HG03521 (cell line): ENCODE measurements around the gene GOLGA6C.
"Not testable (repeated sequence)": the region's sequence is repeated elsewhere in the genome, so short reads cannot be mapped to it uniquely, and the experiment has no call there.

Source experiments
- ATAC-seq: cut with Tn5 transposase; IDR thresholded peaks from one replicate; pipeline ENCODE4 v1.9.1; 2021; ENCODE audit warnings: mild to moderate bottlenecking, moderate library complexity; ENCODE audit not compliant: unreplicated experiment

Gene GOLGA6C

GRCh38 chr15:75227663-75228280 is 30.4 kb upstream of the GOLGA6C start:
- no peak for ATAC-seq

- no peak for ATAC-seq
Measured at GRCh38 chr15:75228787-75229186, 29.3 kb upstream of the GOLGA6C start.

- no peak for ATAC-seq
Measured at GRCh38 chr15:75229191-75230015, 28.7 kb upstream of the GOLGA6C start.

GRCh38 chr15:75230016-75230343 is 28.2 kb upstream of the GOLGA6C start:
- ATAC-seq = no peak

- no peak for ATAC-seq
Measured at GRCh38 chr15:75230551-75231371, 27.4 kb upstream of the GOLGA6C start.

- no peak for ATAC-seq
Measured at GRCh38 chr15:75231836-75232235, 26.3 kb upstream of the GOLGA6C start.

GRCh38 chr15:75232252-75232813 is 25.8 kb upstream of the GOLGA6C start:
- ATAC-seq = no peak

GRCh38 chr15:75232826-75233503 is 25.2 kb upstream of the GOLGA6C start:
- ATAC-seq = no peak

- ATAC-seq = no peak
Measured at GRCh38 chr15:75233504-75234190, 24.5 kb upstream of the GOLGA6C start.

- ATAC-seq = no peak
Measured at GRCh38 chr15:75234191-75234810, 23.8 kb upstream of the GOLGA6C start.

- no peak for ATAC-seq
Measured at GRCh38 chr15:75235051-75235673, 23.0 kb upstream of the GOLGA6C start.

- ATAC-seq = no peak
Measured at GRCh38 chr15:75235760-75236729, 22.1 kb upstream of the GOLGA6C start.

- no peak for ATAC-seq
Measured at GRCh38 chr15:75237316-75237982, 20.7 kb upstream of the GOLGA6C start.

- ATAC-seq = no peak
Measured at GRCh38 chr15:75238150-75238549, 20.0 kb upstream of the GOLGA6C start.

GRCh38 chr15:75245741-75246140 is 12.4 kb upstream of the GOLGA6C start:
- ATAC-seq = not testable (repeated sequence)

- not testable (repeated sequence) for ATAC-seq
Measured at GRCh38 chr15:75248991-75249390, 9.1 kb upstream of the GOLGA6C start.

GRCh38 chr15:75249726-75250125 is 8.4 kb upstream of the GOLGA6C start:
- no peak for ATAC-seq

GRCh38 chr15:75251343-75251742 is 6.8 kb upstream of the GOLGA6C start:
- not testable (repeated sequence) for ATAC-seq
